Mesenchymal stem cell (in vitro differentiated cells and primary cell): ENCODE measurements around the gene FBXO7.

Experiments used
- DNase-seq: peaks from one replicate; pipeline ENCODE4 v3.0.0-alpha.2; 2013
- H2AFZ ChIP-seq: one replicate; pipeline ENCODE4 v1.6.1; 2013; ENCODE audit warnings: low read depth, mild to moderate bottlenecking, control low read depth, inconsistent platforms, low read length, moderate library complexity
- H2AK5ac ChIP-seq: 2 replicates; pipeline ENCODE4 v1.6.1; 2013; ENCODE audit warnings: low read length, moderate library complexity, mild to moderate bottlenecking, inconsistent platforms; ENCODE audit not compliant: severe bottlenecking
- H2BK120ac ChIP-seq: one replicate; pipeline ENCODE4 v1.6.1; 2013; ENCODE audit warnings: low read depth, mild to moderate bottlenecking, inconsistent platforms, low read length, moderate library complexity
- H2BK12ac ChIP-seq, 2 experiments: one replicate each; pipeline ENCODE4 v1.6.1; 2013; ENCODE audit warnings: inconsistent platforms in 2 of 2, low read length in 2 of 2, mild to moderate bottlenecking in 2 of 2, moderate library complexity in 2 of 2, control low read depth in 1 of 2
- H2BK15ac ChIP-seq: one replicate; pipeline ENCODE4 v1.6.1; 2013; ENCODE audit warnings: mild to moderate bottlenecking, low read depth, inconsistent platforms; ENCODE audit not compliant: poor library complexity, severe bottlenecking
- H2BK5ac ChIP-seq: 2 replicates; pipeline ENCODE4 v1.6.1; 2013; ENCODE audit warnings: low read depth, mild to moderate bottlenecking, low read length, control low read depth, inconsistent platforms; ENCODE audit not compliant: poor library complexity, severe bottlenecking
- H3K14ac ChIP-seq, 2 experiments: one replicate each; pipeline ENCODE4 v1.6.1; 2013; ENCODE audit warnings: inconsistent platforms in 2 of 2, low read length in 2 of 2, control low read depth in 1 of 2, mild to moderate bottlenecking in 1 of 2, moderate library complexity in 1 of 2
- H3K18ac ChIP-seq, 2 experiments: one replicate each; pipeline ENCODE4 v1.6.1; 2013; ENCODE audit warnings: inconsistent platforms in 2 of 2, low read length in 2 of 2, control low read depth in 1 of 2, low read depth in 1 of 2, mild to moderate bottlenecking in 1 of 2
- H3K23ac ChIP-seq, 2 experiments: one replicate each; pipeline ENCODE4 v1.6.1; 2013; ENCODE audit warnings: inconsistent platforms in 2 of 2, low read length in 2 of 2, mild to moderate bottlenecking in 2 of 2, moderate library complexity in 2 of 2, control low read depth in 1 of 2
- H3K27ac ChIP-seq: 2 replicates; pipeline ENCODE4 v1.5.1; 2013; ENCODE audit warnings: mild to moderate bottlenecking, moderate library complexity, low read length, control low read depth, inconsistent platforms; ENCODE audit not compliant: poor library complexity, severe bottlenecking
- H3K27me3 ChIP-seq, 2 experiments: 2 replicates each; pipeline versions ENCODE4 v1.6.1 to v1.7.0; 2013; ENCODE audit warnings: low read length in 2 of 2, mild to moderate bottlenecking in 2 of 2, moderate library complexity in 2 of 2, control low read depth in 1 of 2, inconsistent platforms in 1 of 2; ENCODE audit not compliant: control insufficient read depth in 1 of 2, insufficient read depth in 1 of 2
- H3K36me3 ChIP-seq, 2 experiments: 2 replicates each; pipeline versions ENCODE4 v1.6.1 to v1.7.0; 2013; ENCODE audit warnings: low read length in 2 of 2, control low read depth in 1 of 2, inconsistent platforms in 1 of 2, low read depth in 1 of 2, mild to moderate bottlenecking in 1 of 2; ENCODE audit not compliant: insufficient read depth in 2 of 2, control insufficient read depth in 1 of 2
- H3K4ac ChIP-seq, 2 experiments: one replicate each; pipeline ENCODE4 v1.6.1; 2013; ENCODE audit warnings: inconsistent platforms in 2 of 2, low read length in 2 of 2, mild to moderate bottlenecking in 2 of 2, moderate library complexity in 2 of 2, control low read depth in 1 of 2, low read depth in 1 of 2
- H3K4me1 ChIP-seq: 2 replicates; pipeline ENCODE4 v1.6.1; 2013; ENCODE audit warnings: low read depth, low read length, control low read depth; ENCODE audit not compliant: control insufficient read depth, insufficient read depth
- H3K4me2 ChIP-seq: 2 replicates; pipeline ENCODE4 v1.6.1; 2013; ENCODE audit warnings: low read length, mild to moderate bottlenecking, inconsistent platforms; ENCODE audit not compliant: poor library complexity, severe bottlenecking
- H3K4me3 ChIP-seq, 2 experiments: 2 replicates each; pipeline versions ENCODE4 v1.5.1 to v1.7.0; 2013; ENCODE audit warnings: low read length in 2 of 2, mild to moderate bottlenecking in 2 of 2, control low read depth in 1 of 2, low read depth in 1 of 2; ENCODE audit not compliant: insufficient read depth in 1 of 2
- H3K79me1 ChIP-seq: replicated peaks from 2 replicates; pipeline ENCODE4 v1.6.1; 2013; ENCODE audit warnings: mild to moderate bottlenecking, control low read depth, low read length, inconsistent platforms; ENCODE audit not compliant: poor library complexity, severe bottlenecking
- H3K9ac ChIP-seq: 2 replicates; pipeline ENCODE4 v1.7.0; 2013; ENCODE audit warnings: mild to moderate bottlenecking, low read length, moderate library complexity
- H3K9me3 ChIP-seq: 2 replicates; pipeline ENCODE4 v1.7.0; 2013; ENCODE audit warnings: mild to moderate bottlenecking, low read length; ENCODE audit not compliant: control insufficient read depth
- H4K8ac ChIP-seq: one replicate; pipeline ENCODE4 v1.6.1; 2013; ENCODE audit warnings: inconsistent platforms, mild to moderate bottlenecking, low read length, moderate library complexity
- H4K91ac ChIP-seq: one replicate; pipeline ENCODE4 v1.6.1; 2013; ENCODE audit warnings: mild to moderate bottlenecking, low read length, inconsistent platforms
- WGBS: methylation state at CpG from one replicate; pipeline ENCODE4 v1.1.7; 2013; ENCODE audit warnings: mixed read lengths; 5-methylcytosine and 5-hydroxymethylcytosine counted together

FBXO7 gene

GRCh38 chr22:32531931-32532819 lies 57.6 kb downstream of the FBXO7 start:
- Histone ChIP-seq H2AFZ (no peak overlapping the region), H3K4me1 (peaks cover 7% of the 10 kb centered on the region), H4K8ac (peak overlapping the region; percentile 81), H3K36me3 (no peaks in the 10 kb centered on the region), H3K14ac (peak overlapping the region in 1 of 2 experiments; percentile 71), H3K79me1 (no peaks in the 10 kb centered on the region), H2BK120ac (peak overlapping the region; percentile 69), H2AK5ac (no peak overlapping the region), H3K18ac (peak overlapping the region; percentile 44 to 84), H2BK12ac (peak overlapping the region; percentile 87 to 94), H3K9me3 (no peaks in the 10 kb centered on the region), H3K4ac (peak overlapping the region; percentile 86 to 90), H2BK15ac (peak overlapping the region; percentile 98), H3K9ac (peak overlapping the region; percentile 25), H3K4me2 (no peak overlapping the region), H3K27me3 (peaks cover 0 to 30% of the 10 kb centered on the region in 2 experiments), H3K27ac (no peak overlapping the region), H4K91ac (peak overlapping the region; percentile 29), H2BK5ac (no peak overlapping the region), H3K4me3 (no peak overlapping the region), H3K23ac (peak overlapping the region in 1 of 2 experiments; percentile 63)
- peak; percentile 60 for DNase-seq
- WGBS, result 66% methylated on average over 17 of the region's 19 CpGs

- Histone ChIP-seq H2BK120ac (peak overlapping the region; percentile 69), H3K9ac (peak overlapping the region; percentile 49), H3K9me3 (no peaks in the 10 kb centered on the region), H3K79me1 (no peaks in the 10 kb centered on the region), H4K91ac (peak overlapping the region; percentile 29), H3K18ac (peak overlapping the region; percentile 44 to 84), H2BK15ac (peak overlapping the region; percentile 98), H3K4me2 (no peak overlapping the region), H2BK5ac (no peak overlapping the region), H3K4me1 (peaks cover 7% of the 10 kb centered on the region), H3K4ac (peak overlapping the region; percentile 64 to 77), H3K36me3 (no peaks in the 10 kb centered on the region), H3K4me3 (peak overlapping the region in 1 of 2 experiments; percentile 23), H2BK12ac (peak overlapping the region; percentile 87 to 94), H2AFZ (no peak overlapping the region), H2AK5ac (no peak overlapping the region), H4K8ac (peak overlapping the region; percentile 81), H3K23ac (no peak overlapping the region), H3K14ac (peak overlapping the region in 1 of 2 experiments; percentile 71), H3K27me3 (peaks cover 0 to 30% of the 10 kb centered on the region in 2 experiments), H3K27ac (no peak overlapping the region)
- no peak for DNase-seq
- 80% methylated on average over 7 of the region's 10 CpGs for WGBS
Measured at GRCh38 chr22:32532820-32533128, 58.2 kb downstream of the FBXO7 start.

GRCh38 chr22:32533265-32534111 lies 58.9 kb downstream of the FBXO7 start:
- Histone ChIP-seq H3K4ac (peak overlapping the region; percentile 73 to 87), H4K8ac (no peak overlapping the region), H3K36me3 (no peaks in the 10 kb centered on the region), H3K79me1 (no peaks in the 10 kb centered on the region), H3K23ac (peak overlapping the region in 1 of 2 experiments; percentile 96), H2BK12ac (peak overlapping the region; percentile 92 to 98), H4K91ac (peak overlapping the region; percentile 56), H2AFZ (no peak overlapping the region), H3K27me3 (peaks cover 0 to 30% of the 10 kb centered on the region in 2 experiments), H3K18ac (peak overlapping the region; percentile 61 to 85), H2BK15ac (peak overlapping the region; percentile 98), H2BK5ac (no peak overlapping the region), H3K4me2 (no peak overlapping the region), H3K4me3 (peak overlapping the region in 1 of 2 experiments; percentile 29), H2AK5ac (no peak overlapping the region), H3K27ac (no peak overlapping the region), H3K14ac (peak overlapping the region in 1 of 2 experiments; percentile 91), H2BK120ac (peak overlapping the region; percentile 66), H3K4me1 (peaks cover 7% of the 10 kb centered on the region), H3K9me3 (no peaks in the 10 kb centered on the region), H3K9ac (peak overlapping the region; percentile 67)
- peak; percentile 87 for DNase-seq
- 62% methylated on average over 15 of the region's 15 CpGs for WGBS
